OCI-LY3 (cell line): ENCODE data around the gene PAQR5.

ENCODE experiments used
- H2AFZ ChIP-seq: fragments of 200-600, 300-600 bp; shearing (Covaris generic); 2 replicates; pipeline ENCODE4 v1.6.0; 2014; ENCODE audit warnings: antibody characterized with exemption, low read depth, low read length
- H3K27ac ChIP-seq: fragments of 200-600, 300-600 bp; sonication (generic); 2 replicates; pipeline ENCODE4 v1.5.1; 2014; ENCODE audit warnings: mild to moderate bottlenecking, low read length, moderate library complexity, mixed read lengths
- H3K27me3 ChIP-seq: fragments of 200-600, 300-600 bp; sonication (generic); 2 replicates; pipeline ENCODE4 v1.6.1; 2014; ENCODE audit warnings: low read depth, low read length, mixed read lengths
- H3K36me3 ChIP-seq: fragments of 200-600, 300-600 bp; sonication (generic); replicated peaks from 2 replicates; pipeline ENCODE3; 2014; ENCODE audit warnings: low read depth, low read length, mixed read lengths
- H3K4me1 ChIP-seq: fragments of 300-600, 200-600 bp; sonication (generic); 2 replicates; pipeline ENCODE4 v1.6.1; 2014; ENCODE audit warnings: low read length, mixed read lengths
- H3K4me2 ChIP-seq: fragments of 200-600, 300-600 bp; sonication (generic); 2 replicates; pipeline ENCODE4 v1.6.1; 2014; ENCODE audit warnings: low read length, mixed read lengths
- H3K4me3 ChIP-seq: fragments of 300-600, 200-600 bp; sonication (generic); 2 replicates; pipeline ENCODE4 v1.5.1; 2014; ENCODE audit warnings: antibody characterized with exemption, mild to moderate bottlenecking, low read length, moderate library complexity
- H3K79me2 ChIP-seq: fragments of 300-600, 200-600 bp; shearing (Covaris generic); 2 replicates; pipeline ENCODE4 v1.6.1; 2014; ENCODE audit warnings: mild to moderate bottlenecking, low read length, mixed read lengths
- H3K9ac ChIP-seq: fragments of 300-600, 200-600 bp; shearing (Covaris generic); 2 replicates; pipeline ENCODE4 v1.6.0; 2014; ENCODE audit warnings: mild to moderate bottlenecking, low read length, moderate library complexity
- H3K9me3 ChIP-seq: fragments of 200-600, 300-600 bp; shearing (Covaris generic); 2 replicates; pipeline ENCODE4 v1.6.1; 2014; ENCODE audit warnings: low read length, mixed read lengths; ENCODE audit not compliant: insufficient read depth
- H4K20me1 ChIP-seq: fragments of 200-600, 300-600 bp; sonication (generic); 2 replicates; pipeline ENCODE4 v1.6.1; 2016; ENCODE audit warnings: low read length, mixed read lengths; ENCODE audit not compliant: insufficient read depth
- EZH2phosphoT487 ChIP-seq: fragments of 200-600 bp; shearing (Covaris generic); IDR thresholded peaks from 2 replicates; pipeline ENCODE4 v1.6.1; 2018; ENCODE audit warnings: antibody characterized with exemption, mixed run types, low read depth
- TF ChIP-seq, protein P1 (sequence below): fragments of 200-600, 300-600 bp; sonication (generic); IDR thresholded peaks from 2 replicates; pipeline ENCODE4 v1.5.1; 2014; ENCODE audit warnings: antibody characterized with exemption, low read length, low read depth

The PAQR5 gene

DNA sequence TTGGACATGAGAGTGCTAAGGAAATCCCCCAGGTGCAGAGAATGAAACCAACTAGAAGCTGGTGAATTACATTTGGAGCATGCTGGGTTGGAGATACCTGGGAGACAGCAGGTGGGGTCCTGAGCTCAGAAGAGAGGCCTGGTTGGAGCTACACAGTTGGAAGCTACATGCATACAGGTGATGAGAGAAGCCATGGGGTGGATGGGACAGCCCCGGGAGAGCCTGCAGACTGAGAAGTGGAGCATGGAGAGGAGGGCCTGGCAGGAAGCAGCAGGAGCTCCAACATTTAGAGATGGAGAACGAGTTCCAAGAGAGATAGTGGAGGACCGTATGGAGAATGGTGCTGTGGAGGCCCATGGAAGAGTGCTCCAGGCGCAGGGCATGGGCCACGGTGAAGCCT lies 10.2 kb downstream of the PAQR5 start:
- Histone ChIP-seq H3K4me2 (no peak overlapping the region), H3K27ac (no peak overlapping the region), H3K4me1 (no peaks in the 10 kb centered on the region), H3K36me3 (no peaks in the 10 kb centered on the region), H3K4me3 (no peak overlapping the region), H4K20me1 (no peaks in the 10 kb centered on the region), H2AFZ (no peak overlapping the region), H3K27me3 (peaks cover 9% of the 10 kb centered on the region), H3K79me2 (no peaks in the 10 kb centered on the region), H3K9me3 (no peaks in the 10 kb centered on the region), H3K9ac (no peak overlapping the region)
- TF ChIP-seq EZH2phosphoT487 = no peak
- TF ChIP-seq, protein P1, sequence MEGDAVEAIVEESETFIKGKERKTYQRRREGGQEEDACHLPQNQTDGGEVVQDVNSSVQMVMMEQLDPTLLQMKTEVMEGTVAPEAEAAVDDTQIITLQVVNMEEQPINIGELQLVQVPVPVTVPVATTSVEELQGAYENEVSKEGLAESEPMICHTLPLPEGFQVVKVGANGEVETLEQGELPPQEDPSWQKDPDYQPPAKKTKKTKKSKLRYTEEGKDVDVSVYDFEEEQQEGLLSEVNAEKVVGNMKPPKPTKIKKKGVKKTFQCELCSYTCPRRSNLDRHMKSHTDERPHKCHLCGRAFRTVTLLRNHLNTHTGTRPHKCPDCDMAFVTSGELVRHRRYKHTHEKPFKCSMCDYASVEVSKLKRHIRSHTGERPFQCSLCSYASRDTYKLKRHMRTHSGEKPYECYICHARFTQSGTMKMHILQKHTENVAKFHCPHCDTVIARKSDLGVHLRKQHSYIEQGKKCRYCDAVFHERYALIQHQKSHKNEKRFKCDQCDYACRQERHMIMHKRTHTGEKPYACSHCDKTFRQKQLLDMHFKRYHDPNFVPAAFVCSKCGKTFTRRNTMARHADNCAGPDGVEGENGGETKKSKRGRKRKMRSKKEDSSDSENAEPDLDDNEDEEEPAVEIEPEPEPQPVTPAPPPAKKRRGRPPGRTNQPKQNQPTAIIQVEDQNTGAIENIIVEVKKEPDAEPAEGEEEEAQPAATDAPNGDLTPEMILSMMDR = no peak

DNA sequence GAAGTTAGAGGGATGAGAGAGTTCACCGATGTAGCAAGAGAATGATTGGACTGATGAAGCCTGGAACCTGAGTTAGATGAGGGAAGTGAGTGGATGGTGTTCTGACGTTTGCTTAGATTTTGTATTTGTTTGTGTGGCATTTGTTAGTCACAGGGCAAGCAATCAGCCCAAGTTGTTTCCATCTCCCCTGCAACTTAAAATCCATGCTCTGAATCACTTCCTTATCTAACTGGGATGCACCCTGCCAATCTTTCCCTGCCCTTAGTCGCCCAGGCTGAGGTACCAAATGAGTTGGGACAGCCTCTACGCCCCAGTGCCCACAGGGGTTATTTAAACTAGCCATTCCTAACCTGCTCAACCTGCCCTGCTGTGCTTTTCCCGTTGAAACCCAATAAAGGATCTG lies 12.6 kb downstream of the PAQR5 start:
- H3K36me3 ChIP-seq = no peaks in the 10 kb centered on the region
- H3K4me2 ChIP-seq = no peak overlapping the region
- no peak for TF ChIP-seq EZH2phosphoT487
- TF ChIP-seq, protein P1 = no peak
- no peaks in the 10 kb centered on the region for H4K20me1 ChIP-seq
- H2AFZ ChIP-seq = no peak overlapping the region
- H3K4me1 ChIP-seq = no peaks in the 10 kb centered on the region
- H3K9me3 ChIP-seq = no peaks in the 10 kb centered on the region
- H3K79me2 ChIP-seq = no peaks in the 10 kb centered on the region
- no peak overlapping the region for H3K27ac ChIP-seq
- H3K4me3 ChIP-seq = no peak overlapping the region
- H3K27me3 ChIP-seq = peaks cover 9% of the 10 kb centered on the region
- H3K9ac ChIP-seq = no peak overlapping the region

DNA sequence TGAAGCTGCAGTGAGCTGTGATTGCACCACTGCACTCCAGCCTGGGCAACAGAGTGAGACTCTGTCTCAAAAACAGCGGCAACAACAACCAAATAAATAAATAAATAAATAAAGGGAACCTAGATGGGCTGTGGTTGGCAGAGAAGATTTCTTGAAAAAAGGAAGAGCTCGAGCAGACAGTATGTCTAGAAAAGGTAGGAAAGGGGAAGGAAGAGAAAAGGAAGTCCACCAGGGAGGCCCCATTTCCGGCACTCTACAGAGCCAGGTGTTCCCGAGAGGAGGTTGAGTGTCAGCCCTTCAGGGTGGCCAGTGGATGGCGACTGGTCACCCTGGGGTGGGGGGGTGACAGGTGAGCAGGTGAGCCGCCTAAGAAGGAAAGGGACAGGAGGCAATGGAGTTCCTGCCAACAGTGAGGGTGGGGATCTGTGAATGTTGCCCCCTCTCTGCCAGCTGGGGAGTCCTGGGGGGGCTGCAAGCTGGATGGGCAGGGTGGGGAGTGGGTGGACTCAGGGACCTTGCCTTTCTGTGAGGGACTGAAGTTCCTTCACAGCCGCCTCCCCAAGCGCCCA lies 14.8 kb downstream of the PAQR5 start:
- Histone ChIP-seq H3K27ac (no peak overlapping the region), H4K20me1 (no peaks in the 10 kb centered on the region), H3K9me3 (no peaks in the 10 kb centered on the region), H3K27me3 (peaks cover 16% of the 10 kb centered on the region), H3K4me2 (no peak overlapping the region), H2AFZ (no peak overlapping the region), H3K4me3 (no peak overlapping the region), H3K9ac (no peak overlapping the region), H3K79me2 (no peaks in the 10 kb centered on the region), H3K36me3 (no peaks in the 10 kb centered on the region), H3K4me1 (peaks cover 8% of the 10 kb centered on the region)
- no peak for TF ChIP-seq EZH2phosphoT487
- TF ChIP-seq, protein P1 = no peak

DNA sequence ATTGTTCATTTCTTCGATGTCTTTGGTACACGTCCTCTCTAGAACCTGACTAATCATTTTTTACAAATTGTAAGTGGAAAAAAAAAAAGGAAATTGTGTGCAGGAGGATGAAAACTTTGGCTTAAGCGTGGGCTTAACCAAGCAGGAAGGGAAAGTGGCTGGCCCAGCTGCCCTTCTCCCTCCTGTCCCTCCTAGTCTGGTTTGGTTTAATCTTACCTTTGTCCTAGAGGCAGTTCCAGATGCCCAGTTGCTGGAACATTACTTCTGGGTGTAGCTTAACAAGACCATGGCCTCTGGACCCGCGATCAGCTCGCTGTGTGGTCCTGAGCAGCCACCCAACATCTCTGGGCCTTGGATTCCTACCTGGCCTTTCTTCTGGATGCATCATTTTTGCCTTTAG lies 15.4 kb downstream of the PAQR5 start:
- Histone ChIP-seq H3K36me3 (no peaks in the 10 kb centered on the region), H3K4me1 (peaks cover 8% of the 10 kb centered on the region), H3K9ac (no peak overlapping the region), H3K9me3 (no peaks in the 10 kb centered on the region), H3K27me3 (peaks cover 16% of the 10 kb centered on the region), H3K27ac (no peak overlapping the region), H2AFZ (no peak overlapping the region), H4K20me1 (no peaks in the 10 kb centered on the region), H3K4me3 (no peak overlapping the region), H3K79me2 (no peaks in the 10 kb centered on the region), H3K4me2 (no peak overlapping the region)
- TF ChIP-seq EZH2phosphoT487 = no peak
- TF ChIP-seq, protein P1 = no peak
